ENCODE data around the gene FOXO3.
"Not testable (repeated sequence)": the region's sequence is repeated elsewhere in the genome, so short reads cannot be mapped to it uniquely, and the experiment has no call there.

FOXO3 gene

DNA sequence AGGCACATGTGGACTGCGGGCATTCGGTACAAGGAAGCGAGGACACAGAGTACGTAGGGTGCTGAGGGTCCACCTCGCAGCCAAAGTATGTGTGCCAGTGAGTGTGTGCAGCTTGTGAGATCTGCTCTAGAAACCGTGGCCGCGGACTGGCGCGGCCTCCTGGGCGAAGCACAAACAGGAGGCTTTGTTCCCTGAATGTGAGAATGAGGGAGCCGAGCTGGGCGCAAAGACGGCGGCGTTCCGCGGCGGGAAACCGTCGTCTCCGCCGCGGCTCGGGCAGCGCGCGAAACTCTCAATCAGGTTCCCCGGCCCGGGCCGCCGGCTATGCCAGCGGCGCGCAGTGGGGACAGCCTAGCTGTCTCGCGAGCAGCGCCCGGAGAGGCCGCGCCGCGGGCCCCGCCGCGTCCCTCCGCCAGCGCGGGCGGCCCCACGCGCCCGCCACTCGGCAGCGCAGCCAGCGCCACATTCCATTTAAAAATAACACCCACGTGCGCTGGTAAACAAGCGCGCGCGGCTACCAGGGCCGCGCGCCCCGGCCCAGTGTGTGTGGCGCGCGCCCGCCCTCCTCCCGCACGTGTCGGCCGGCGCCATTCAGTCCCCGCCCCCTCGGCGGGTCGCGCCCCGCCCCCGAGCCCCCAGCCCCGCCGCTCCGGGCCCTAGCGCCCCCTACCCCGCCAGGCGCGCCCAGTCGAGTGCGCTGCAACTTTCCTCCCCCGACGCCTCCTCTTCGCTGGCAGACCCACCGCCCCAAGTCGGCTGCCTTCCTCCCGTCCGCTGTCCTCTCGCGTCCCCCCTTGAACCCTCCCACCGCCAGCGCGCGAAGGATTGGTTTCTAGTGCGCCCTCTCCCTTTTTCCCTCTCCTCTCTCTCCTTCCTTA is 3.0 kb upstream of the FOXO3 start:
- H3K9ac ChIP-seq (ENCODE audit: low read length), result peak overlapping the region; percentile 87
- H3K4me3 ChIP-seq (ENCODE audit: low read length), result peak overlapping the region; percentile 82
- peak; percentile 92 for DNase-seq (ENCODE audit: low read depth)
- H3K9me3 ChIP-seq (ENCODE audit: control insufficient read depth, low read length), result no peaks in the 10 kb centered on the region
- peaks cover 5% of the 10 kb centered on the region for H3K36me3 ChIP-seq (ENCODE audit: control insufficient read depth, insufficient read depth, low read length, severe bottlenecking)
- no peaks in the 10 kb centered on the region for H3K27me3 ChIP-seq (replicated peaks; ENCODE audit: control insufficient read depth, insufficient read depth, low read length)
- peaks cover 22% of the 10 kb centered on the region for H3K4me1 ChIP-seq (ENCODE audit: control insufficient read depth, insufficient read depth, low read length)

- DNase-seq (ENCODE audit: low read depth), result peak; percentile 100
- Histone ChIP-seq H3K27me3 (replicated peaks; ENCODE audit: control insufficient read depth, insufficient read depth, low read length) (no peaks in the 10 kb centered on the region), H3K4me3 (ENCODE audit: low read length) (peak overlapping the region; percentile 89), H3K9ac (ENCODE audit: low read length) (peak overlapping the region; percentile 87), H3K9me3 (ENCODE audit: control insufficient read depth, low read length) (no peaks in the 10 kb centered on the region), H3K36me3 (ENCODE audit: control insufficient read depth, insufficient read depth, low read length, severe bottlenecking) (peaks cover 5% of the 10 kb centered on the region), H3K4me1 (ENCODE audit: control insufficient read depth, insufficient read depth, low read length) (peaks cover 22% of the 10 kb centered on the region)
These were observed 2.2 kb upstream of the FOXO3 start for GRCh38 chr6:108558372-108559096.

DNA sequence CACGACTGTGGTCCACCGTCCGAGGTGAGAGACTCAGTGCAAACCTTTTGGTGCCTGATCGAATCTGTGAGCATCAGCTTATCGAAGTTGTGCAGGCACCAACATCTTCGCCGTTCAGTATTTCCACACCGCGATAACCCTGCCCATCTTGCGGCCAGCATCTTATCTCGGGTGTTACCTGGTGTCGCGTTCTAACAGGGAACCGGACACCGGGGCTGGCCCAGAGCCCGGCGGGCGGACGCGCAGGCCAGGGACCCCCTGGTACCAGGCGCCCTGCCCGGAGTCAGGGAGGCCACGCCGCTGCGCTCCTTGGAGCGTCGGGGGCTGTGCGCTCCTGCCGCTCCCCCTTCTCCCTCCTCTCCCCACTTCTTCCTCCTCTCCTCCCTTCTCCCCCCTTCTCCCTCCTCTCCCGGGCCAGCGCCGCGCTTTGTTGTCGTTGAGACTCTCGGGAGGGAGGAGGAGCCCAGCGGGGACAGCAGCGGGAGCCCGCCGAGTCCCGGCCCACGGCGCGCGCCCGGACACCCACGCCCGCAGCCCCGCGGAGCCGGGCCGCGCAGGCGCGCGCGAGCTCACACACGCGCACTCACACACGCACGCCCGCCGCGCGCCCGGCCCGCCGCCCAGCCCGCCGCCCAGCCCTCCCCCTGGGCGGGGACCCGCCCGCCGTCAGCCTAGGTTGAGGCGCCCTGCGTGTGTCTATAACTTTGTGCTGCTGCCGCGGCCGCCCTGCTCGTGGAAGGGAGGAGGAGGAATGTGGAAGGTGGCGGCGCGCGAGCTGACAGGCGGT is 1.4 kb upstream of the FOXO3 start:
- peaks cover 5% of the 10 kb centered on the region for H3K36me3 ChIP-seq (ENCODE audit: control insufficient read depth, insufficient read depth, low read length, severe bottlenecking)
- H3K9me3 ChIP-seq (ENCODE audit: control insufficient read depth, low read length), result no peaks in the 10 kb centered on the region
- H3K9ac ChIP-seq (ENCODE audit: low read length), result peak overlapping the region; percentile 98
- DNase-seq (ENCODE audit: low read depth), result peak; percentile 96
- H3K27me3 ChIP-seq (replicated peaks; ENCODE audit: control insufficient read depth, insufficient read depth, low read length), result no peaks in the 10 kb centered on the region
- peak overlapping the region; percentile 95 for H3K4me3 ChIP-seq (ENCODE audit: low read length)
- H3K4me1 ChIP-seq (ENCODE audit: control insufficient read depth, insufficient read depth, low read length), result peaks cover 22% of the 10 kb centered on the region

- Histone ChIP-seq H3K27me3 (replicated peaks; ENCODE audit: control insufficient read depth, insufficient read depth, low read length) (no peaks in the 10 kb centered on the region), H3K36me3 (ENCODE audit: control insufficient read depth, insufficient read depth, low read length, severe bottlenecking) (peaks cover 5% of the 10 kb centered on the region), H3K4me1 (ENCODE audit: control insufficient read depth, insufficient read depth, low read length) (peaks cover 29% of the 10 kb centered on the region), H3K4me3 (ENCODE audit: low read length) (peak overlapping the region; percentile 95), H3K9ac (ENCODE audit: low read length) (peak overlapping the region; percentile 98), H3K9me3 (ENCODE audit: control insufficient read depth, low read length) (no peaks in the 10 kb centered on the region)
- DNase-seq (ENCODE audit: low read depth), result no peak
These were observed 744 bp upstream of the FOXO3 start for GRCh38 chr6:108559884-108560462.

DNA sequence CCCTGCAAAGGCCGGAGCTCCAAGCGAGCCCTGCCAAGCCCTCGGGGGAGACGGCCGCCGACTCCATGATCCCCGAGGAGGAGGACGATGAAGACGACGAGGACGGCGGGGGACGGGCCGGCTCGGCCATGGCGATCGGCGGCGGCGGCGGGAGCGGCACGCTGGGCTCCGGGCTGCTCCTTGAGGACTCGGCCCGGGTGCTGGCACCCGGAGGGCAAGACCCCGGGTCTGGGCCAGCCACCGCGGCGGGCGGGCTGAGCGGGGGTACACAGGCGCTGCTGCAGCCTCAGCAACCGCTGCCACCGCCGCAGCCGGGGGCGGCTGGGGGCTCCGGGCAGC is 561 bp downstream of the FOXO3 start:
- H3K9me3 ChIP-seq (ENCODE audit: control insufficient read depth, low read length); DNase-seq (ENCODE audit: low read depth); H3K27me3 ChIP-seq (replicated peaks; ENCODE audit: control insufficient read depth, insufficient read depth, low read length); H3K36me3 ChIP-seq (ENCODE audit: control insufficient read depth, insufficient read depth, low read length, severe bottlenecking): not testable (repeated sequence)
- Histone ChIP-seq H3K9ac (ENCODE audit: low read length) (peak overlapping the region; percentile 99), H3K4me1 (ENCODE audit: control insufficient read depth, insufficient read depth, low read length) (peaks cover 27% of the 10 kb centered on the region), H3K4me3 (ENCODE audit: low read length) (peak overlapping the region; percentile 93)

DNA sequence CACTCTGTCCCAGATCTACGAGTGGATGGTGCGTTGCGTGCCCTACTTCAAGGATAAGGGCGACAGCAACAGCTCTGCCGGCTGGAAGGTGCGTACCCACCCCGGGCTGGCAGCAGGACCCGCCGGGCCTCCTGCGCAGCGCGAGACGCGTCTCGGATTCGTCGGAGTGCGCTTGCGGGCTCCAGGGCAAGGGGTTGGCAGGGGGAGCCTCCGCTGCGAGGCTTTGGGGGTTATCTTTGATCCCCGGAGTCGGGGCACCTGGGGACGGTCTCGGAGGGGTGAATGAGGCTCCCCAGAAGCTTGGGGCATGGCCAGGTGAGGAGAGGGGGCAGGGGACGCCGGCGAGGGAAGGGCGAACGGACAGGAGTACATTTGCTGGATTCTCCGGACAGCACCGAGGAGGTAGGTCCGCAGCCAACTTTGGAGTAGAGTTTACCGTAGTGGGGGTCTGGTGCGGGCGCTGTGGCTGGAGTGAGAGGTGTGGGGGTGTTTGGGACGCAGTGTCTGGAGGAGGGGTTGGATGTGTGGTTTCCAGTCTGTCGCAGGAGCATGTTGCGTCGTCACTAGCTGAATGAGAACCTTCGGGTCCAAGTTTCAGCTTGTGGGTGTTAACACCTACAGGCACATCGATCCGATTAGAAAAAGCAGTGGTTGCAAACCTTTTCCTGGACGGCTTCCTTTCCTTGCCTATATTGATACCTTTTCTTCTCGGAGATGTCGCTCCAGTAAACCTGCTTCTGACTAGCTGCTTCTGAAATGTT is 1.2 kb downstream of the FOXO3 start:
- peaks cover 29% of the 10 kb centered on the region for H3K4me1 ChIP-seq (ENCODE audit: control insufficient read depth, insufficient read depth, low read length)
- H3K36me3 ChIP-seq (ENCODE audit: control insufficient read depth, insufficient read depth, low read length, severe bottlenecking), result peaks cover 9% of the 10 kb centered on the region
- H3K9me3 ChIP-seq (ENCODE audit: control insufficient read depth, low read length), result no peaks in the 10 kb centered on the region
- no peaks in the 10 kb centered on the region for H3K27me3 ChIP-seq (replicated peaks; ENCODE audit: control insufficient read depth, insufficient read depth, low read length)
- DNase-seq (ENCODE audit: low read depth), result peak; percentile 46
- H3K9ac ChIP-seq (ENCODE audit: low read length), result peak overlapping the region; percentile 99
- H3K4me3 ChIP-seq (ENCODE audit: low read length), result peak overlapping the region; percentile 93

- H3K9ac ChIP-seq (ENCODE audit: low read length), result peak overlapping the region; percentile 99
- peak; percentile 79 for DNase-seq (ENCODE audit: low read depth)
- peaks cover 29% of the 10 kb centered on the region for H3K4me1 ChIP-seq (ENCODE audit: control insufficient read depth, insufficient read depth, low read length)
These were observed 1.8 kb downstream of the FOXO3 start for GRCh38 chr6:108562503-108562993.

GRCh38 chr6:108563292-108563691 is 2.6 kb downstream of the FOXO3 start:
- Histone ChIP-seq H3K9me3 (ENCODE audit: control insufficient read depth, low read length) (no peaks in the 10 kb centered on the region), H3K4me3 (ENCODE audit: low read length) (peak overlapping the region; percentile 93), H3K9ac (ENCODE audit: low read length) (peak overlapping the region; percentile 99), H3K27me3 (replicated peaks; ENCODE audit: control insufficient read depth, insufficient read depth, low read length) (no peaks in the 10 kb centered on the region), H3K4me1 (ENCODE audit: control insufficient read depth, insufficient read depth, low read length) (peaks cover 32% of the 10 kb centered on the region), H3K36me3 (ENCODE audit: control insufficient read depth, insufficient read depth, low read length, severe bottlenecking) (peaks cover 19% of the 10 kb centered on the region)
- DNase-seq (ENCODE audit: low read depth), result no peak

More at GRCh38 chr6:108562503-108562993, 1.8 kb downstream of the FOXO3 start:
- Histone ChIP-seq H3K9me3 (ENCODE audit: control insufficient read depth, low read length) (no peaks in the 10 kb centered on the region), H3K27me3 (replicated peaks; ENCODE audit: control insufficient read depth, insufficient read depth, low read length) (no peaks in the 10 kb centered on the region), H3K4me3 (ENCODE audit: low read length) (peak overlapping the region; percentile 93), H3K36me3 (ENCODE audit: control insufficient read depth, insufficient read depth, low read length, severe bottlenecking) (peaks cover 16% of the 10 kb centered on the region)

GRCh38 chr6:108564178-108564577 is 3.5 kb downstream of the FOXO3 start:
- Histone ChIP-seq H3K9ac (ENCODE audit: low read length) (peak overlapping the region; percentile 99), H3K36me3 (ENCODE audit: control insufficient read depth, insufficient read depth, low read length, severe bottlenecking) (peaks cover 28% of the 10 kb centered on the region), H3K4me3 (ENCODE audit: low read length) (peak overlapping the region; percentile 93), H3K4me1 (ENCODE audit: control insufficient read depth, insufficient read depth, low read length) (peaks cover 41% of the 10 kb centered on the region), H3K9me3 (ENCODE audit: control insufficient read depth, low read length) (no peaks in the 10 kb centered on the region), H3K27me3 (replicated peaks; ENCODE audit: control insufficient read depth, insufficient read depth, low read length) (no peaks in the 10 kb centered on the region)
- DNase-seq (ENCODE audit: low read depth), result peak; percentile 86

DNA sequence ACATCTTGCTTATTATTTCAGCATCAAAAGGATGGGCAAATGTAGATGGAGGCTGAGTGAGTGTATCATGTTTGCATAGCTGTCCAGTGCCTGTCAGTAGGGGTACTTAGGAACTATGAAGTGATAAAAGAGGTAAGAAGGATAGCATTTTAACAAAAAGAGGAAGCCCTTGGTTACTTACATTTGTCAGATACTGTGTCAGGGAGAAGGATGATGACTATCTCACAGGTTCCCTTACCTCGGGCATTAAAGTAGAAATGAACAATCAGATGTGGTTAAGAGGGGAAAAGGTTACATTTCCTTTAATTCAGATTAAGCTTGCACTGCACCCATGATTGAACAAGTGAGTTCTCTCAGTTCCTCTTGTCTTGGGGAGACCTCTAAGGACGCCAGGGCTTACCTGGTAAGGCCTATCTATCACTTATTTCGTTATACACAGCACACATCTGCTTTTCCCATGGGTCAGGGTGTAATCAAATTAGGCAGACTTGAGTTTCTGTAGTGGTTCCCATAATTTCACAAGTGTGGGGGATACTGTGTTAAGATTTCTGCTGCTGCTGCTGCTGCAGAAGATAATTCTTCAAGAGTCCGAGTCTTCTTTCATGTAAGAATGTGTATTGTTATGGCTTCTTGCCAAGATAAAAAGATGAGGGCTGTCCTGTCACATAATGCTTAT is 4.5 kb downstream of the FOXO3 start:
- H3K4me3 ChIP-seq (ENCODE audit: low read length), result peak overlapping the region; percentile 93
- H3K9me3 ChIP-seq (ENCODE audit: control insufficient read depth, low read length), result no peaks in the 10 kb centered on the region
- peaks cover 47% of the 10 kb centered on the region for H3K4me1 ChIP-seq (ENCODE audit: control insufficient read depth, insufficient read depth, low read length)
- H3K27me3 ChIP-seq (replicated peaks; ENCODE audit: control insufficient read depth, insufficient read depth, low read length), result no peaks in the 10 kb centered on the region
- H3K9ac ChIP-seq (ENCODE audit: low read length), result peak overlapping the region; percentile 79
- H3K36me3 ChIP-seq (ENCODE audit: control insufficient read depth, insufficient read depth, low read length, severe bottlenecking), result peaks cover 38% of the 10 kb centered on the region
- no peak for DNase-seq (ENCODE audit: low read depth)
